Thyroid gland (tissue), 4 donors: Measurements from ENCODE around the gene UBXN6. TPM values are rescaled to one million over a fixed set of nuclear protein-coding genes. Genes with fewer than 3 reads are reported as not detected.

Source experiments
- DNase-seq, 2 donors: peaks; one replicate each; pipeline ENCODE4 v3.0.0-alpha.2; 2019
- H3K27ac ChIP-seq, 3 donors: fragments of 200-600 bp; sonication (generic); 1 replicate in 2 of 3; 2 replicates in 1 of 3; pipeline ENCODE4 v1.5.1; 2016 to 2019; ENCODE audit warnings: mild to moderate bottlenecking in 1 of 3, moderate library complexity in 1 of 3
- H3K27me3 ChIP-seq: fragments of 200-600 bp; sonication (generic); one replicate; pipeline ENCODE4 v1.5.1; 2019
- H3K36me3 ChIP-seq, 2 donors: fragments of 200-600 bp; sonication (generic); one replicate each; pipeline ENCODE4 v1.5.1; 2016 to 2019
- H3K4me1 ChIP-seq, 2 donors: fragments of 200-600 bp; sonication (generic); one replicate each; pipeline ENCODE4 v1.5.1; 2017 to 2019
- H3K4me3 ChIP-seq, 3 donors: fragments of 200-600 bp; sonication (generic); replicated peaks in 1 of 3; 1 replicate in 2 of 3; 2 replicates in 1 of 3; pipeline ENCODE4 v1.5.1; 2016; ENCODE audit warnings: mild to moderate bottlenecking in 1 of 3
- H3K9me3 ChIP-seq: fragments of 200-600 bp; sonication (generic); one replicate; pipeline ENCODE4 v1.5.1; 2017
- POLR2A ChIP-seq, 2 donors: fragments of 450-650 bp; IDR thresholded peaks; one replicate each; pipeline ENCODE4 v1.6.1; 2017; ENCODE audit warnings: antibody characterized with exemption in 2 of 2, mild to moderate bottlenecking in 2 of 2, moderate library complexity in 1 of 2
- WGBS, 2 donors: methylation state at CpG; one replicate each; pipeline ENCODE4 v1.1.5; 2017; 5-methylcytosine and 5-hydroxymethylcytosine counted together
- intact Hi-C: fragments of 100-400 bp; cut with DNase I; formaldehyde crosslinking; loops from one replicate; pipeline ENCODE4 v1.15.1; 2023
- total RNA-seq, 4 donors: library from RNA; depleted of rRNA; stranded (reverse); fragments of >200 nt; gene quantifications; one replicate each; pipeline ENCODE4 v1.2.3, GENCODE V29; 2016
- TF ChIP-seq, protein P1 (sequence below), 6 experiments: fragments of 200-600 bp in 3 of 6; fragments of 450-650 bp in 3 of 6; sonication (generic) in 3 of 6; IDR thresholded peaks; one replicate each; pipeline ENCODE4 v1.5.1; 2016 to 2019; ENCODE audit warnings: antibody characterized with exemption in 6 of 6, mild to moderate bottlenecking in 2 of 6, inconsistent platforms in 1 of 6, moderate library complexity in 1 of 6

The UBXN6 gene
- total RNA-seq, 4 donors from 2014 or later, result 90.1 to 187 (median 106) TPM

DNA sequence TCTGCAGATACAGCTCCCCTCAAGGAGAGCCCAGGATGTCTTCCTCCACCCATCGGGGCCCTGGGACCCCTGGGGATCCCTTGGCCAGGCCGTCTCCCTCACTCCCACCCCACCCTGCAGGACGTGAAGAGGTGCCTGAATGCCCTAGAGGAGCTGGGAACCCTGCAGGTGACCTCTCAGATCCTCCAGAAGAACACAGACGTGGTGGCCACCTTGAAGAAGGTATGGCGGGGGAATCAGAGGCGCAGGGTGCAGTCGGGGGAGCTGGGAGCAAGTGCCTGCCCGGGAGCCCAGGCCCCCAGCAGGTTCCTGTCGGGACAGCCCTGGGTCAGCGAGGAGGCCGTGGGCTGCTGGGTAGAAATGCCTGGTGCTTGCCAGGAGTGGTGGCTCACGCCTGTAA lies 41.1 kb upstream of the UBXN6 start:
- Histone ChIP-seq H3K27ac (no peak overlapping the region), H3K4me3 (no peak overlapping the region), H3K36me3 (peaks cover 58 to 72% of the 10 kb centered on the region in 2 donors), H3K27me3 (no peaks in the 10 kb centered on the region), H3K4me1 (no peaks in the 10 kb centered on the region), H3K9me3 (no peaks in the 10 kb centered on the region)
- no peak for DNase-seq
- TF ChIP-seq, protein P1, sequence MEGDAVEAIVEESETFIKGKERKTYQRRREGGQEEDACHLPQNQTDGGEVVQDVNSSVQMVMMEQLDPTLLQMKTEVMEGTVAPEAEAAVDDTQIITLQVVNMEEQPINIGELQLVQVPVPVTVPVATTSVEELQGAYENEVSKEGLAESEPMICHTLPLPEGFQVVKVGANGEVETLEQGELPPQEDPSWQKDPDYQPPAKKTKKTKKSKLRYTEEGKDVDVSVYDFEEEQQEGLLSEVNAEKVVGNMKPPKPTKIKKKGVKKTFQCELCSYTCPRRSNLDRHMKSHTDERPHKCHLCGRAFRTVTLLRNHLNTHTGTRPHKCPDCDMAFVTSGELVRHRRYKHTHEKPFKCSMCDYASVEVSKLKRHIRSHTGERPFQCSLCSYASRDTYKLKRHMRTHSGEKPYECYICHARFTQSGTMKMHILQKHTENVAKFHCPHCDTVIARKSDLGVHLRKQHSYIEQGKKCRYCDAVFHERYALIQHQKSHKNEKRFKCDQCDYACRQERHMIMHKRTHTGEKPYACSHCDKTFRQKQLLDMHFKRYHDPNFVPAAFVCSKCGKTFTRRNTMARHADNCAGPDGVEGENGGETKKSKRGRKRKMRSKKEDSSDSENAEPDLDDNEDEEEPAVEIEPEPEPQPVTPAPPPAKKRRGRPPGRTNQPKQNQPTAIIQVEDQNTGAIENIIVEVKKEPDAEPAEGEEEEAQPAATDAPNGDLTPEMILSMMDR (IDR thresholded peaks at IDR 0.05), result no peak
- no peak for TF ChIP-seq POLR2A (IDR thresholded peaks at IDR 0.05)
- 99 to 100% methylated on average over 1 to 11 of the region's 12 CpGs for WGBS, 2 donors
- intact Hi-C loops, result no loop called here

DNA sequence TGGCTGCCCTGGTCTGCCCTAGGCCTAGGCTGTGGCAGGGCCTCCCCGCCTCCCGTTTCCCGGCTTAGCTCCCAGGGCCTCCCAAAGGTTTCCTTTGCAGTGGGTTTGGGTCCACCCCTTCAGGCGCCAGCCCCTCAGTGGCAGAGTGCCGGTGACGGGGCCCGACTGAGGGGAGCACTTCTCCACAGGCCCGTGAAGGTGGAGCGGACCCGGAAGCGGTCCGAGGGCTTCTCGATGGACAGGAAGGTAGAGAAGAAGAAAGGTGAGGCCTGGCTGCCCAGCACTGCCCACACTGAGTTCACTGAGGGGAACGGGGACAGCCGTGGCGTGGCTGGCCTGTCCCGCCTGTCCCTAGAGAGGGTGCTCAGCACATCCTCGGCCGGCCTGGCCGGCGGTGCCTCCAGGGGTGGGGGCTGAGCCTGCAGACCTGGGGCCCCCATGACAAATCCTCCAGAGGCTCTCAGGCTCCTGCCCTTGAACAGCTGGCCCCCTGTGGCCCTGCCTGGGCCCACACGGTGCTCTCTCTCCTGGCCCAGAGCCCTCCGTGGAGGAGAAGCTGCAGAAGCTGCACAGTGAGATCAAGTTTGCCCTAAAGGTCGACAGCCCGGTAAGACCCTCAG lies 40.3 kb upstream of the UBXN6 start:
- no peak for DNase-seq
- Histone ChIP-seq H3K4me1 (no peaks in the 10 kb centered on the region), H3K27ac (no peak overlapping the region), H3K27me3 (no peaks in the 10 kb centered on the region), H3K9me3 (no peaks in the 10 kb centered on the region), H3K4me3 (no peak overlapping the region), H3K36me3 (peaks cover 58 to 75% of the 10 kb centered on the region in 2 donors)
- intact Hi-C loops, result no loop called here
- 93 to 94% methylated on average over 14 to 24 of the region's 25 CpGs for WGBS, 2 donors
- TF ChIP-seq, protein P1 (IDR thresholded peaks at IDR 0.05), result no peak
- TF ChIP-seq POLR2A (IDR thresholded peaks at IDR 0.05), result no peak

DNA sequence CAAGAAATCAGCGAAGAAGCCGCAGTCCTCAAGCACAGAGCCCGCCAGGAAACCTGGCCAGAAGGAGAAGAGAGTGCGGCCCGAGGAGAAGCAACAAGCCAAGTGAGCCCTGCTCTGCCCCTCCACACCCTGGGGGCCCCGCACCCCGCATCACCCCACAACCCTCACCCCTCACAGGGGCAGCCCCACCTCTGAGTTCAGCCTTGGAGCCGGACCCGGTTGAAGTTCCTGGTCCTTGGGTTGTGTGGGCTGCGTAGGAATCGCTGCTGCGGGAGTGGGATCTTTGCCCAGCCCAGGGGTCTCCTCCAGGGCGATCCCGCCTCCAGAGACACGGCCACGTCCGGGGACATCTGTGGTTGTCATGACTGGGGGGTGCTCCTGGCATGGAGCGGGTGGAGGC lies 38.7 kb upstream of the UBXN6 start:
- H3K4me1 ChIP-seq, result no peaks in the 10 kb centered on the region
- H3K4me3 ChIP-seq, result no peak overlapping the region
- peaks cover 57 to 72% of the 10 kb centered on the region in 2 donors for H3K36me3 ChIP-seq
- no peaks in the 10 kb centered on the region for H3K9me3 ChIP-seq
- H3K27ac ChIP-seq, result no peak overlapping the region
- WGBS, 2 donors, result 88 to 95% methylated on average over 13 to 14 of the region's 18 CpGs
- no peaks in the 10 kb centered on the region for H3K27me3 ChIP-seq
- intact Hi-C loops, result no loop called here
- no peak for DNase-seq
- TF ChIP-seq POLR2A (IDR thresholded peaks at IDR 0.05), result no peak
- TF ChIP-seq, protein P1 (IDR thresholded peaks at IDR 0.05), result no peak

DNA sequence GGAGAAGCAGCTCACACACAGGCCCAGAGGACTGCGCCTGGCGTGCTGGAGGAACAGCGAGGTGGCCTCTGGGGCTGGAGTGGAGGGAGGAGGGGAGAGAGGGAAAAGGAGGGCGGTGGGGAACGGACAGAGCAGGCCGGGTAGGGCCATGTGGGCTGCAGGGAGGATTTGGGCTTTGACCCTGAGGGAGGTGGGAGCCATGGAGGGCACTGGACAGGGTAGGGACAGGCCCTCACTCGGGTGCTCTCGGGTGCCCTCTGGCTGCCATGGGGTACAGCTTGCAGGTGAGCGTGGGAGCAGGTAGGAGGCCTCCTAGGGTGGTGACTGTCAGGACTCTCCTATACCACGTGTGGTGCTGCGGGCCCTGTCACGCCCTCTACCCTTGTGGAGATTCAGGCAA lies 37.9 kb upstream of the UBXN6 start:
- Histone ChIP-seq H3K4me1 (no peaks in the 10 kb centered on the region), H3K9me3 (no peaks in the 10 kb centered on the region), H3K4me3 (no peak overlapping the region), H3K36me3 (peaks cover 50 to 71% of the 10 kb centered on the region in 2 donors), H3K27me3 (no peaks in the 10 kb centered on the region), H3K27ac (no peak overlapping the region)
- intact Hi-C loops, result no loop called here
- no peak for DNase-seq
- no peak for TF ChIP-seq POLR2A (IDR thresholded peaks at IDR 0.05)
- TF ChIP-seq, protein P1 (IDR thresholded peaks at IDR 0.05), result no peak
- WGBS, 2 donors, result 83 to 90% methylated on average over 11 to 12 of the region's 12 CpGs

DNA sequence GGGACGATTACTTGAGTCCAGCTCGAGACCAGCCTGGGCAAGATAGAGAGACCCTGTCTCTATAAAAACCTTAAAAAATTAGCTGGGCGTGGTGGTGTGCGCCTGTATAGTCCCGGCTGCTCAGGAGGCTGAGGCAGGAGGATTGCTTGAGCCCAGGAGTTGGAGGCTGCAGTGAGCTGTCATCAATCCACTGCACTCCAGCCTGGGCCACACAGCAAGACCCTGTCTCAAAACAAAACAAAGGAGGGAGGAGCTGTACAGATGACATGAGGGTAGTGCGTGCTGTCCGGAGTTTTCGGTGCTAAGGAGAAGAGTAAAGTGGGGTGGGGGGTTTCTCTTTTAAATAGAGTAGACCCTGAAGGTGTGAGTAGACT lies 37.1 kb upstream of the UBXN6 start:
- Histone ChIP-seq H3K27me3 (no peaks in the 10 kb centered on the region), H3K4me3 (no peak overlapping the region), H3K36me3 (peaks cover 49 to 75% of the 10 kb centered on the region in 2 donors), H3K27ac (no peak overlapping the region), H3K4me1 (no peaks in the 10 kb centered on the region), H3K9me3 (no peaks in the 10 kb centered on the region)
- 95 to 97% methylated on average over 8 of the region's 8 CpGs for WGBS, 2 donors
- DNase-seq, result no peak
- TF ChIP-seq POLR2A (IDR thresholded peaks at IDR 0.05), result no peak
- TF ChIP-seq, protein P1 (IDR thresholded peaks at IDR 0.05), result no peak
- intact Hi-C loops, result no loop called here
